ENCODE measurements around the gene XRCC1. TPM values are rescaled to one million over a fixed set of nuclear protein-coding genes. Genes with fewer than 3 reads are reported as not detected.

XRCC1 gene
- polyA plus RNA-seq, 1 of the 3 experiments (the other 2 are of a cell fraction): 30.3 TPM

- no peaks in the 10 kb centered on the region for H4K20me1 ChIP-seq (ENCODE audit: insufficient read depth)
- no peak for DNase-seq
- H3F3A ChIP-seq (replicated peaks; ENCODE audit: insufficient read depth): no peaks in the 10 kb centered on the region
- TF ChIP-seq RCOR1 (IDR thresholded peaks at IDR 0.05; ENCODE audit: low read length) (no peak), FOXM1 (IDR thresholded peaks at IDR 0.05; ENCODE audit: low read depth) (no peak), SIN3A (IDR thresholded peaks at IDR 0.05; ENCODE audit: borderline replicate concordance, low read depth, low read length) (no peak), USF1 (IDR thresholded peaks at IDR 0.05; ENCODE audit: borderline replicate concordance, low read depth) (no peak), PBX3 (IDR thresholded peaks at IDR 0.05) (no peak), GATA2 (CRISPR knock-in tag; IDR thresholded peaks at IDR 0.05) (no peak), NFIC (IDR thresholded peaks at IDR 0.05; ENCODE audit: borderline replicate concordance) (no peak), ELF1 (IDR thresholded peaks at IDR 0.05) (no peak), REST (IDR thresholded peaks at IDR 0.05; ENCODE audit: low read depth, low read length) (no peak), TAF1 (IDR thresholded peaks at IDR 0.05; ENCODE audit: borderline replicate concordance, low read depth, low read length) (no peak), FOSL2 (IDR thresholded peaks at IDR 0.05; ENCODE audit: borderline replicate concordance, low read depth) (no peak), MXI1 (IDR thresholded peaks at IDR 0.05; ENCODE audit: low read depth, low read length) (no peak), NRF1 (IDR thresholded peaks at IDR 0.05; ENCODE audit: low read depth, low read length) (no peak), SMC3 (IDR thresholded peaks at IDR 0.05; ENCODE audit: low read depth, low read length) (no peak), FOXJ3 (CRISPR knock-in tag; IDR thresholded peaks at IDR 0.05) (no peak), IRF3 (IDR thresholded peaks at IDR 0.05; ENCODE audit: low read depth, low read length) (no peak), RXRA (IDR thresholded peaks at IDR 0.05; ENCODE audit: borderline replicate concordance, low read depth) (no peak), MAX (IDR thresholded peaks at IDR 0.05; ENCODE audit: low read depth) (no peak)
- peaks cover 50% of the 10 kb centered on the region; the same call in 1 of the 2 replicates for H3K79me2 ChIP-seq (ENCODE audit: insufficient read depth)
- no peak overlapping the region for H3K4me3 ChIP-seq (ENCODE audit: low read depth in 2 of 2, low read length in 1 of 2)
- H3K4me1 ChIP-seq (ENCODE audit: control insufficient read depth in 1 of 2, insufficient read depth in 2 of 2, low read depth in 1 of 2, low read length in 1 of 2): peaks cover 0 to 15% of the 10 kb centered on the region in 2 experiments; a peak in 1 of 4 replicates
- no peak overlapping the region for H3K27ac ChIP-seq (ENCODE audit: low read depth in 2 of 2, low read length in 1 of 2)
- ChIA-PET POLR2A (no interaction called here), CTCF (interaction anchor here (1.8 to 3.9 kb wide), 2 partner anchors 17 to 22 kb away, joined by 4 to 24 read pairs; no protein-coding TSS in a partner anchor)
- no peaks in the 10 kb centered on the region for H3K9me3 ChIP-seq
- H3K36me3 ChIP-seq (replicated peaks in 1 of 2; ENCODE audit: control insufficient read depth in 1 of 2, insufficient read depth in 2 of 2, low read length in 1 of 2): peaks cover 0 to 9% of the 10 kb centered on the region in 2 experiments
- no peak overlapping the region for H2AFZ ChIP-seq (ENCODE audit: low read depth)
- H3K27me3 ChIP-seq (ENCODE audit: insufficient read depth): no peaks in the 10 kb centered on the region
- H3K9ac ChIP-seq: no peak overlapping the region
- 84% methylated on average over 3 of the region's 3 CpGs for WGBS (ENCODE audit: low lambda C conversion rate)
- H3K4me2 ChIP-seq: no peak overlapping the region
- H3K9me2 ChIP-seq: no peaks in the 10 kb centered on the region
Measured at GRCh38 chr19:43572171-43572588, 3.1 kb downstream of the XRCC1 start.

Measured in SK-N-SH (cell line).